Measurements from ENCODE around the gene ADAMTS2.

- no peak for TF ChIP-seq EZH2phosphoT487 (IDR thresholded peaks at IDR 0.05; ENCODE audit: insufficient read depth, low read depth)
- TF ChIP-seq EZH2 (IDR thresholded peaks at IDR 0.05; ENCODE audit: insufficient read depth, poor library complexity, severe bottlenecking), result no peak
Observed at GRCh38 chr5:179321206-179321987, 23.9 kb downstream of the ADAMTS2 start.
